AG09319 (cell line): ENCODE data around the gene IGSF21.

ENCODE experiments used
- DNase-seq: peaks from one replicate; pipeline ENCODE4 v3.0.0-alpha.2; 2010; ENCODE audit warnings: low read depth; ENCODE audit errors: extremely low read depth
- CTCF ChIP-seq: IDR thresholded peaks from 2 replicates; pipeline ENCODE4 v1.5.1; 2011; ENCODE audit warnings: low read depth, mild to moderate bottlenecking, inconsistent platforms, low read length, moderate library complexity

The IGSF21 gene

GRCh38 chr1:18327650-18328049 lies 220.1 kb downstream of the IGSF21 start:
- no peak for TF ChIP-seq CTCF

DNA sequence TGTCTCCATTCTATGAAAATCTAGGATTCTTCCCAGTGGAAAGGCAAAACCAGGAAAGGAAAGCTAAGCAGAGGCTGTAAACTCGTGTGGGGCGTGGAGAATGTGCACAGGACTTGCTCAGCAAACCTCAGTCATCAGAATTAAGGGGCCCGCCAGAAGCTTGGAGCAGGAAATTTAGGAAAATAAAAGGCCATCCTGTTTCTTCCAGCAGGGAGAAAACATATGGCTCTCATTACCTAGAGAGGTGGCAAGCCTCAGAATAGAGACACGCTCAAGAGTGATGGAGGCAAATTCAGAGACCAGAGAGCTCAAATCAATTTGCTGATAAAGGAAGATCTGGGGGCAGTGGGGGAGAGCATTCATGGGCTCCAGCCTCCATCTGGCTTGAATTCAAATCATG lies 221.2 kb downstream of the IGSF21 start:
- no peak for TF ChIP-seq CTCF
- no peak for DNase-seq

More at GRCh38 chr1:18327650-18328049, 220.1 kb downstream of the IGSF21 start:
- no peak for DNase-seq

- DNase-seq, result no peak
- TF ChIP-seq CTCF, result no peak
These were observed 222.1 kb downstream of the IGSF21 start for GRCh38 chr1:18329469-18330253.

- no peak for TF ChIP-seq CTCF
- DNase-seq, result no peak
These were observed 225.0 kb downstream of the IGSF21 start for GRCh38 chr1:18332576-18332975.

GRCh38 chr1:18333220-18333619 lies 225.6 kb downstream of the IGSF21 start:
- no peak for DNase-seq
- no peak for TF ChIP-seq CTCF

DNA sequence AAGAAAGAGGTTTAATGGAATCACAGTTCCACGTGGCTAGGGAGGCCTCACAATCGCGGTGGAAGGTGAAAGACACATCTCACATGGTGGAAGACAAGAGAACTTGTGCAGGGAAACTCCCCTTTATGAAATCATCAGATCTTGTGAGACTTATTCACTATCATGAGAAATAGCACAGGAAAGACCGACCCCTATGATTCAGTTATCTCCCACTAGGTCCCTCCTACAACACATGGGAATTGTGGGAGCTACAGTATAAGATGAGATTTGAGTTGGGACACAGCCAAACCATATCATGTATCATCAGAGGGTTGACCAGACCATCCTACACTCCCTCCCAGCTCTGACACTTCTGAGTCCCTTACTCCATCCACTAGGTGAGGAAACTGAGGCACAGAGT lies 229.2 kb downstream of the IGSF21 start:
- no peak for TF ChIP-seq CTCF
- no peak for DNase-seq

GRCh38 chr1:18337757-18338156 lies 230.2 kb downstream of the IGSF21 start:
- no peak for DNase-seq

More at GRCh38 chr1:18337757-18338156, 230.2 kb downstream of the IGSF21 start:
- no peak for TF ChIP-seq CTCF
